Upper lobe of left lung (tissue), 6 donors: ENCODE measurements around the gene BTBD6. TPM values are rescaled to one million over a fixed set of nuclear protein-coding genes. Genes with fewer than 3 reads are reported as not detected.

Experiments used
- ATAC-seq, 2 donors: fragments of 200-7000 bp; cut with Tn5 transposase; one replicate each; pipeline ENCODE4 v1.9.1; 2022; ENCODE audit warnings: mild to moderate bottlenecking in 2 of 2, moderate library complexity in 2 of 2; ENCODE audit not compliant: low FRiP score in 2 of 2
- DNase-seq, 2 donors: peaks; one replicate each; pipeline ENCODE4 v3.0.0-alpha.2; 2019 to 2020
- H3K27ac ChIP-seq, 4 donors: fragments of 200-600 bp; sonication (generic); one replicate each; pipeline ENCODE4 v1.5.1; 2016 to 2019
- H3K27me3 ChIP-seq, 4 donors: fragments of 200-600 bp; sonication (generic); one replicate each; pipeline ENCODE4 v1.5.1; 2017 to 2019
- H3K36me3 ChIP-seq, 4 donors: fragments of 200-600 bp; sonication (generic); one replicate each; pipeline ENCODE4 v1.5.1; 2016 to 2019
- H3K4me1 ChIP-seq, 4 donors: fragments of 200-600 bp; sonication (generic); one replicate each; pipeline ENCODE4 v1.5.1; 2018 to 2019
- H3K4me3 ChIP-seq, 4 donors: fragments of 200-600 bp; sonication (generic); one replicate each; pipeline ENCODE4 v1.5.1; 2017 to 2019; ENCODE audit warnings: mild to moderate bottlenecking in 2 of 4, moderate library complexity in 1 of 4
- H3K9me3 ChIP-seq, 4 donors: fragments of 200-600 bp; sonication (generic); one replicate each; pipeline ENCODE4 v1.5.1; 2018 to 2019
- CTCF ChIP-seq, 6 experiments: fragments of 450-650 bp in 4 of 6; fragments of 200-600 bp in 2 of 6; sonication (generic) in 2 of 6; IDR thresholded peaks; one replicate each; pipeline ENCODE4 v1.5.1; 2016 to 2019; ENCODE audit warnings: antibody characterized with exemption in 6 of 6
- EP300 ChIP-seq, 4 donors: sonication (generic); formaldehyde crosslinking; IDR thresholded peaks; one replicate each; pipeline ENCODE4 v1.5.1; 2017; ENCODE audit warnings: antibody characterized with exemption in 4 of 4, control low read depth in 2 of 4
- POLR2A ChIP-seq, 4 donors: fragments of 450-650 bp; IDR thresholded peaks; one replicate each; pipeline ENCODE4 v1.5.1; 2016 to 2017; ENCODE audit warnings: antibody characterized with exemption in 4 of 4, mild to moderate bottlenecking in 2 of 4
- POLR2AphosphoS5 ChIP-seq, 2 donors: sonication (generic); formaldehyde crosslinking; IDR thresholded peaks; one replicate each; pipeline ENCODE4 v1.5.1; 2017; ENCODE audit warnings: antibody characterized with exemption in 2 of 2
- WGBS, 2 donors: methylation state at CpG; one replicate each; pipeline ENCODE4 v1.1.5; 2017 to 2018; 5-methylcytosine and 5-hydroxymethylcytosine counted together
- total RNA-seq, 6 donors: library from RNA; depleted of rRNA in 4 of 6; stranded (reverse); fragments of >200 nt in 4 of 6; gene quantifications; one replicate each; pipeline versions ENCODE4 v1.1.0 to v1.2.1, GENCODE V29; 2016 to 2021
- donor health status: DM: no; HTN: no; CAD: no; lungs with moderate emphysema.
- donor health status: DM: no; HTN: yes; CAD: no; lungs with severe emphysema.

Gene BTBD6
- total RNA-seq, 6 donors from 2014 or later: 36.4 to 71.7 (median 49.8) TPM

GRCh38 chr14:105209091-105209490 is 39.2 kb upstream of the BTBD6 start:
- TF ChIP-seq POLR2AphosphoS5 (IDR thresholded peaks at IDR 0.05): no peak
- TF ChIP-seq POLR2A (IDR thresholded peaks at IDR 0.05): no peak
- no peak for TF ChIP-seq EP300 (IDR thresholded peaks at IDR 0.05)
- no peak for TF ChIP-seq CTCF (IDR thresholded peaks at IDR 0.05)
- WGBS, 2 donors: 93% methylated on average over 8 of the region's 8 CpGs; no CpG with 5 or more reads in 1 of the 2 donors
- Histone ChIP-seq H3K27me3 (no peaks in the 10 kb centered on the region), H3K27ac (no peak overlapping the region), H3K9me3 (no peaks in the 10 kb centered on the region), H3K4me3 (no peak overlapping the region), H3K4me1 (peaks cover 13 to 27% (median 24%) of the 10 kb centered on the region in 4 donors), H3K36me3 (peaks cover 6 to 49% (median 23%) of the 10 kb centered on the region in 4 donors)
- DNase-seq: no peak
- no peak for ATAC-seq

GRCh38 chr14:105209646-105210045 is 38.7 kb upstream of the BTBD6 start:
- TF ChIP-seq POLR2AphosphoS5 (IDR thresholded peaks at IDR 0.05): no peak
- no peak for TF ChIP-seq POLR2A (IDR thresholded peaks at IDR 0.05)
- no peak for TF ChIP-seq CTCF (IDR thresholded peaks at IDR 0.05)
- TF ChIP-seq EP300 (IDR thresholded peaks at IDR 0.05): no peak
- 96% methylated on average over 16 of the region's 16 CpGs; no CpG with 5 or more reads in 1 of the 2 donors for WGBS, 2 donors
- H3K36me3 ChIP-seq: peaks cover 6 to 49% (median 23%) of the 10 kb centered on the region in 4 donors

GRCh38 chr14:105210266-105211025 is 37.9 kb upstream of the BTBD6 start:
- Histone ChIP-seq H3K27me3 (no peaks in the 10 kb centered on the region), H3K4me1 (peaks cover 6 to 13% (median 11%) of the 10 kb centered on the region in 4 donors), H3K4me3 (no peak overlapping the region), H3K9me3 (no peaks in the 10 kb centered on the region), H3K36me3 (peaks cover 6 to 49% (median 23%) of the 10 kb centered on the region in 4 donors), H3K27ac (no peak overlapping the region)
- ATAC-seq: no peak
- 89 to 98% methylated on average over 15 to 19 of the region's 30 CpGs for WGBS, 2 donors
- peak in 1 of 2 donors; percentile 71 for DNase-seq
- TF ChIP-seq POLR2AphosphoS5 (IDR thresholded peaks at IDR 0.05) (no peak), CTCF (IDR thresholded peaks at IDR 0.05) (no peak), EP300 (IDR thresholded peaks at IDR 0.05) (no peak), POLR2A (IDR thresholded peaks at IDR 0.05) (no peak)

More at GRCh38 chr14:105209646-105210045, 38.7 kb upstream of the BTBD6 start:
- peaks cover 12 to 21% (median 19%) of the 10 kb centered on the region in 4 donors for H3K4me1 ChIP-seq
- H3K9me3 ChIP-seq: no peaks in the 10 kb centered on the region
- no peak overlapping the region for H3K27ac ChIP-seq
- peak in 1 of 2 donors; percentile 68 for DNase-seq
- no peak for ATAC-seq
- H3K4me3 ChIP-seq: no peak overlapping the region
- no peaks in the 10 kb centered on the region for H3K27me3 ChIP-seq

GRCh38 chr14:105211086-105211757 is 37.1 kb upstream of the BTBD6 start:
- Histone ChIP-seq H3K27ac (no peak overlapping the region), H3K9me3 (no peaks in the 10 kb centered on the region), H3K27me3 (no peaks in the 10 kb centered on the region), H3K4me3 (no peak overlapping the region), H3K4me1 (peaks cover 0 to 8% (median 6%) of the 10 kb centered on the region in 4 donors), H3K36me3 (peaks cover 6 to 49% (median 24%) of the 10 kb centered on the region in 4 donors)
- DNase-seq: peak in 1 of 2 donors; percentile 73
- 91 to 97% methylated on average over 13 to 22 of the region's 23 CpGs for WGBS, 2 donors
- ATAC-seq: no peak
- TF ChIP-seq EP300 (IDR thresholded peaks at IDR 0.05) (no peak), CTCF (IDR thresholded peaks at IDR 0.05) (no peak), POLR2AphosphoS5 (IDR thresholded peaks at IDR 0.05) (no peak), POLR2A (IDR thresholded peaks at IDR 0.05) (no peak)
